ENCODE data around the gene NBAS. TPM values are rescaled to one million over a fixed set of nuclear protein-coding genes. Genes with fewer than 3 reads are reported as not detected.

Gene NBAS
- total and polyA plus RNA-seq, 2 of the 4 experiments (the other 2 are of a cell fraction) = 22.3 to 105 TPM

GRCh38 chr2:15458277-15458676 is 102.9 kb downstream of the NBAS start:
- Histone ChIP-seq H3K18ac (ENCODE audit: low read depth, low read length) (no peak overlapping the region), H4K5ac (ENCODE audit: low read depth, low read length) (no peak overlapping the region), H3K79me1 (ENCODE audit: low read depth in 1 of 2, low read length in 2 of 2) (peaks cover 4 to 10% of the 10 kb centered on the region in 2 experiments; a peak in 3 of 4 replicates), H2BK20ac (ENCODE audit: low read depth, low read length) (no peak overlapping the region), H2AK9ac (replicated peaks; ENCODE audit: low read depth, low read length, poor library complexity) (no peak overlapping the region), H3K27me3 (ENCODE audit: control insufficient read depth, insufficient read depth, low read length) (no peaks in the 10 kb centered on the region), H3K4me1 (ENCODE audit: control insufficient read depth, insufficient read depth, low read length) (no peaks in the 10 kb centered on the region), H4K91ac (ENCODE audit: insufficient read depth, low read depth, low read length) (no peak overlapping the region), H3K4ac (ENCODE audit: low read depth, low read length) (no peak overlapping the region), H3K9ac (ENCODE audit: low read depth, low read length) (no peak overlapping the region), H2BK15ac (ENCODE audit: low read depth, low read length) (no peak overlapping the region), H2AFZ (replicated peaks; ENCODE audit: low read length, poor library complexity) (no peak overlapping the region), H3K27ac (ENCODE audit: insufficient read depth, low read length) (no peak overlapping the region), H2BK5ac (ENCODE audit: low read depth, low read length, poor library complexity, severe bottlenecking) (no peak overlapping the region), H3K14ac (replicated peaks; ENCODE audit: low read depth, low read length) (no peak overlapping the region), H2BK120ac (ENCODE audit: low read depth, low read length) (no peak overlapping the region), H4K8ac (ENCODE audit: low read depth in 2 of 2, low read length in 2 of 2) (no peak overlapping the region), H3K4me3 (ENCODE audit: insufficient read depth, low read depth, low read length) (no peak overlapping the region), H3K23ac (ENCODE audit: low read depth, low read length) (no peak overlapping the region), H3K36me3 (ENCODE audit: control insufficient read depth, insufficient read depth, low read length) (peaks cover 14% of the 10 kb centered on the region), H3K9me3 (ENCODE audit: control insufficient read depth, insufficient read depth, low read length) (no peaks in the 10 kb centered on the region), H4K20me1 (ENCODE audit: insufficient read depth, low read length) (no peaks in the 10 kb centered on the region), H3K4me2 (ENCODE audit: low read depth, low read length) (no peak overlapping the region), H2AK5ac (ENCODE audit: low read depth, low read length) (no peak overlapping the region), H3K9me1 (ENCODE audit: insufficient read depth, low read length) (no peaks in the 10 kb centered on the region; the same call in 1 of the 2 replicates), H3K56ac (ENCODE audit: extremely low read depth, insufficient read depth, low read length) (no peak overlapping the region)
- in situ Hi-C loops (cut with MboI; ENCODE audit: low sequenced_read_pairs) = no loop called here
- dilution Hi-C loops (cut with HindIII; ENCODE audit: low sequenced_read_pairs, unreplicated experiment) = no loop called here
- no CpG with 5 or more reads among the region's 2 CpGs for WGBS, 2 experiments (ENCODE audit: extremely low coverage in 2 of 2, insufficient read length in 1 of 2)
- no peak for TF ChIP-seq FOS (IDR thresholded peaks at IDR 0.05; ENCODE audit: low read depth, low read length)
- no peak for TF ChIP-seq MAZ (IDR thresholded peaks at IDR 0.05; ENCODE audit: borderline replicate concordance, low read depth, low read length)
- TF ChIP-seq RCOR1 (IDR thresholded peaks at IDR 0.05; ENCODE audit: insufficient replicate concordance, low read length) = no peak
- no peak for TF ChIP-seq POLR2A (IDR thresholded peaks at IDR 0.05; ENCODE audit: low read depth, low read length)
- TF ChIP-seq MXI1 (IDR thresholded peaks at IDR 0.05; ENCODE audit: borderline replicate concordance, low read depth, low read length) = no peak
- no peak for TF ChIP-seq CEBPB (IDR thresholded peaks at IDR 0.05; ENCODE audit: low read depth, low read length)
- no peak for TF ChIP-seq SMC3 (IDR thresholded peaks at IDR 0.05; ENCODE audit: low read depth, low read length)
- TF ChIP-seq NFE2L2 (IDR thresholded peaks at IDR 0.05; ENCODE audit: low read depth, low read length) = no peak
- TF ChIP-seq, protein P1, sequence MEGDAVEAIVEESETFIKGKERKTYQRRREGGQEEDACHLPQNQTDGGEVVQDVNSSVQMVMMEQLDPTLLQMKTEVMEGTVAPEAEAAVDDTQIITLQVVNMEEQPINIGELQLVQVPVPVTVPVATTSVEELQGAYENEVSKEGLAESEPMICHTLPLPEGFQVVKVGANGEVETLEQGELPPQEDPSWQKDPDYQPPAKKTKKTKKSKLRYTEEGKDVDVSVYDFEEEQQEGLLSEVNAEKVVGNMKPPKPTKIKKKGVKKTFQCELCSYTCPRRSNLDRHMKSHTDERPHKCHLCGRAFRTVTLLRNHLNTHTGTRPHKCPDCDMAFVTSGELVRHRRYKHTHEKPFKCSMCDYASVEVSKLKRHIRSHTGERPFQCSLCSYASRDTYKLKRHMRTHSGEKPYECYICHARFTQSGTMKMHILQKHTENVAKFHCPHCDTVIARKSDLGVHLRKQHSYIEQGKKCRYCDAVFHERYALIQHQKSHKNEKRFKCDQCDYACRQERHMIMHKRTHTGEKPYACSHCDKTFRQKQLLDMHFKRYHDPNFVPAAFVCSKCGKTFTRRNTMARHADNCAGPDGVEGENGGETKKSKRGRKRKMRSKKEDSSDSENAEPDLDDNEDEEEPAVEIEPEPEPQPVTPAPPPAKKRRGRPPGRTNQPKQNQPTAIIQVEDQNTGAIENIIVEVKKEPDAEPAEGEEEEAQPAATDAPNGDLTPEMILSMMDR (conservative IDR thresholded peaks at IDR 0.05; ENCODE audit: low read depth, low read length) = no peak
- TF ChIP-seq BHLHE40 (IDR thresholded peaks at IDR 0.05; ENCODE audit: low read depth, low read length) = no peak
- no peak for TF ChIP-seq ELK1 (IDR thresholded peaks at IDR 0.05; ENCODE audit: borderline replicate concordance, low read depth, low read length)
- no peak for TF ChIP-seq RAD21 (IDR thresholded peaks at IDR 0.05; ENCODE audit: low read length)
- TF ChIP-seq, protein P2, sequence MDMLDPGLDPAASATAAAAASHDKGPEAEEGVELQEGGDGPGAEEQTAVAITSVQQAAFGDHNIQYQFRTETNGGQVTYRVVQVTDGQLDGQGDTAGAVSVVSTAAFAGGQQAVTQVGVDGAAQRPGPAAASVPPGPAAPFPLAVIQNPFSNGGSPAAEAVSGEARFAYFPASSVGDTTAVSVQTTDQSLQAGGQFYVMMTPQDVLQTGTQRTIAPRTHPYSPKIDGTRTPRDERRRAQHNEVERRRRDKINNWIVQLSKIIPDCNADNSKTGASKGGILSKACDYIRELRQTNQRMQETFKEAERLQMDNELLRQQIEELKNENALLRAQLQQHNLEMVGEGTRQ (IDR thresholded peaks at IDR 0.05; ENCODE audit: low read depth, low read length) = no peak
- no peak for TF ChIP-seq RFX5 (IDR thresholded peaks at IDR 0.05; ENCODE audit: low read depth, low read length)
- no peak for TF ChIP-seq MAFK (IDR thresholded peaks at IDR 0.05; ENCODE audit: low read depth, low read length)
- no peak for TF ChIP-seq CHD1 (IDR thresholded peaks at IDR 0.05; ENCODE audit: low read depth, low read length)
- DNase-seq (no peak), ATAC-seq (ENCODE audit: low read depth) (no peak)
- CTCF ChIA-PET = no interaction called here
- POLR2A ChIA-PET (ENCODE audit: unreplicated experiment) = no interaction called here
- BruUV-seq (replicated peaks) = no TSS peak
- intact Hi-C loops (cut with micrococcal nuclease) = no loop called here

Measured in IMR-90 (cell line).